Cardiac fibroblast (primary cell): ENCODE results near the gene CTPS2.

Source experiments
- DNase-seq, 2 donors: peaks; one replicate each; pipeline versions ENCODE4 v3.0.0 to v3.0.0-alpha.2; 2010; ENCODE audit warnings: low read depth in 2 of 2
- H3K4me3 ChIP-seq, 2 donors: replicated peaks in 1 of 2; 1 replicate in 1 of 2; 2 replicates in 1 of 2; pipeline ENCODE4 v1.5.1; 2011; ENCODE audit warnings: low read depth in 2 of 2, low read length in 2 of 2, mild to moderate bottlenecking in 2 of 2, moderate library complexity in 1 of 2
- TF ChIP-seq, protein P1 (sequence below): IDR thresholded peaks from one replicate; pipeline ENCODE4 v1.5.1; 2011; ENCODE audit warnings: low read depth, mild to moderate bottlenecking, low read length, inconsistent platforms

Gene CTPS2

DNA sequence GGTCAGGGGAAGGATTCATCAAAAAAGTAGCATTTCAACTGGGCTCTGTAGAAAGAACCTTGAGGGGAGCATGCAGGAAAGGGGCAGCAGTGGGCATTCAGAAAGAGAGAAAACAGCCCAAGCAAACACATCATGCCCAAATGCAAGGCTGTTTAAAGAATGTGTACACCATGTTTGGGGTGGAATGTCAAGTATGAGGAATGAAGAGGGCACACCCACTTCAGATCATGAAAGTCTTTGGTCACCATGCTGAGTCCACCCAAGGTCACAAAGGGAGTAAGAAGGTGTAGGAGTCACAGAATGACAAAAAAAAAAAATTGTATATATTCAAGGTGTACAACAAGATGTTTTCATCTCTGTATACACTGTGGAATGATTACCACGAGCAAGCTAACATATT, 53.1 kb downstream of the CTPS2 start:
- no peak for DNase-seq
- TF ChIP-seq, protein P1, sequence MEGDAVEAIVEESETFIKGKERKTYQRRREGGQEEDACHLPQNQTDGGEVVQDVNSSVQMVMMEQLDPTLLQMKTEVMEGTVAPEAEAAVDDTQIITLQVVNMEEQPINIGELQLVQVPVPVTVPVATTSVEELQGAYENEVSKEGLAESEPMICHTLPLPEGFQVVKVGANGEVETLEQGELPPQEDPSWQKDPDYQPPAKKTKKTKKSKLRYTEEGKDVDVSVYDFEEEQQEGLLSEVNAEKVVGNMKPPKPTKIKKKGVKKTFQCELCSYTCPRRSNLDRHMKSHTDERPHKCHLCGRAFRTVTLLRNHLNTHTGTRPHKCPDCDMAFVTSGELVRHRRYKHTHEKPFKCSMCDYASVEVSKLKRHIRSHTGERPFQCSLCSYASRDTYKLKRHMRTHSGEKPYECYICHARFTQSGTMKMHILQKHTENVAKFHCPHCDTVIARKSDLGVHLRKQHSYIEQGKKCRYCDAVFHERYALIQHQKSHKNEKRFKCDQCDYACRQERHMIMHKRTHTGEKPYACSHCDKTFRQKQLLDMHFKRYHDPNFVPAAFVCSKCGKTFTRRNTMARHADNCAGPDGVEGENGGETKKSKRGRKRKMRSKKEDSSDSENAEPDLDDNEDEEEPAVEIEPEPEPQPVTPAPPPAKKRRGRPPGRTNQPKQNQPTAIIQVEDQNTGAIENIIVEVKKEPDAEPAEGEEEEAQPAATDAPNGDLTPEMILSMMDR, result no peak
- no peak overlapping the region for H3K4me3 ChIP-seq

DNA sequence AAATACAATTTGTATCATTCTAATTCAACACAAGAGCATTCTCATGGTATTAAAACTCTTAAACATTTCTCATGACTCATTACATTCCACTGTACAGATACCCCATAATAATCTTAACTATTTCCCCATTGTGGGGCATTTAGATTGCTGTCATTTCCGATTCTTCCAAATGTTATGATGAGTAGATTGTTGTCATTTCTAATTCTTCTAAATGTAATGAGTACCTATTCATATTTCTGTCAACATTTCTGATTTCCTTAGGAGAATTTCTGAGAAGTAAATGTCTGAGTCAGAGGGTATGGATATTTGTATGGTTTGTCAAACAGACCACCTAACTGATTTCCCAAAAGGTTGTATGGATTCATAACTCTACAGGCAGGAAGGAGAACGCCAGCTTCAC, 54.2 kb downstream of the CTPS2 start:
- TF ChIP-seq, protein P1, result no peak
- DNase-seq, result peak in 1 of 2 donors; percentile 81
- no peak overlapping the region for H3K4me3 ChIP-seq

DNA sequence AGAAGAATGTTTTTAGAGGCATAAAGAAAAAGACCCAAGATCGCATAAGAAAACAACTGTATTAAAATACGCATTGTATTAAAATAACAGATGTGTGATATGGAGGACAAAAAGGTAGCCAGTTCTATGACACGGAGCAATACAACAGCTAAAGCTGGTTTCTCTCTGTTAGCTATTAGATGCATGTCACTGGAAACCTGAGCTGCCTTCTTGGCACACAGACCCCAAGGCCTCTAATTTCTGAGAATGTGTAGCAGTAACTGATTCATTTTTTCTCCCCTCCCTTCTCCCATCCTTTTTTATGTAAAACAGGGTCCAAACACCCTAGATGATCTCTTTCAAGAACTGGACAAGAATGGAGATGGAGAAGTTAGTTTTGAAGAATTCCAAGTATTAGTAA, 58.4 kb downstream of the CTPS2 start:
- no peak overlapping the region for H3K4me3 ChIP-seq
- DNase-seq, result no peak
- TF ChIP-seq, protein P1, result no peak

DNA sequence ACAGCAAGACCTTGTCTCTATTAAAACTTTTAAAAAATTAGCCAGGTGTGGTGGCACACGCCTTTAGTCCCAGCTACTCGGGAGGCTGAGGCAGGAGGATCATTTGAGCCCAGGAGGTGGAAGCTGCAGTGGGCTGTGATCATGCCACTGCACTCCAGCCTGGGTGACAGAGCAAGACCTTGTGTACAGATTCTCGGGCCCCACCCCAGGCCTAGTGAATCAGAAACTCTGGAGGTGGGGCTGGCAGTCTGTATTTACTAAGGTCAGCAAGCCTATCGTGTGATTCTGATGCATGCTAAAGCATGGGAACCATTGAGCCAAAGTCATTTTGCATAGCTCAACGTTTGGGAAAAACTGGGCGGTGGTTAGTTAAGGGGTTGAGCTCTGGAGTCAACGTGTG, 59.0 kb downstream of the CTPS2 start:
- peak in 1 of 2 donors; percentile 28 for DNase-seq
- no peak overlapping the region for H3K4me3 ChIP-seq
- TF ChIP-seq, protein P1, result no peak

DNA sequence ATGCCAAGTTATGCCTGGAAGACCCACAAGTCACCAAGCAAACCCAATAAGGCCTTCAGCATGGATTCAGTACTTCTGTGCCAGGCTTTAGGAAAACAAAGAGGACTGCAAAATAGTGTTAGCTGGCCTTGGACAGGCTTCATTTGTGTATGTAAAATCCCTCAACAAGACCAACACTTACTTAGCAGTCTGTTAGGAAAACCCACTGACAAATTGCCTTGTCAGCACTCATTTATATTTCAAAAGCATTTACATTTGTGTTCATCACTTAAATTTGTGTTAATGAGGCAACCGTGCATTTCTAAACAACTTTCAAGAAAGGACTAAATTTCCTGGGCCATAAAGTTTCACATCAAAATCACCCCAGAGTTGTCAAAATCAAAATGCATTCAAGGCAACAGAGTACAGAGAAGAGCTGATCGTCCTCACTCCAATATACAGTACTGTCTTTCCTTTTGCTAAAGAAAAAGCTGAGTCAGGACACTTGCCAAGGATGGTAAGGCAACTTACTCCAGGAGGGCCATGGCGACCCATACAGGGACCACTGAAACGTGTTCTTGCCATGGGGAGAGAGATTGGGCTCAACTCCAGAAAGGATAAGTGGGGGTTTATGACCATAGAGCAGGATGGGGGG, 61.0 kb downstream of the CTPS2 start:
- TF ChIP-seq, protein P1, result no peak
- H3K4me3 ChIP-seq, result no peak overlapping the region
- DNase-seq, result no peak

DNA sequence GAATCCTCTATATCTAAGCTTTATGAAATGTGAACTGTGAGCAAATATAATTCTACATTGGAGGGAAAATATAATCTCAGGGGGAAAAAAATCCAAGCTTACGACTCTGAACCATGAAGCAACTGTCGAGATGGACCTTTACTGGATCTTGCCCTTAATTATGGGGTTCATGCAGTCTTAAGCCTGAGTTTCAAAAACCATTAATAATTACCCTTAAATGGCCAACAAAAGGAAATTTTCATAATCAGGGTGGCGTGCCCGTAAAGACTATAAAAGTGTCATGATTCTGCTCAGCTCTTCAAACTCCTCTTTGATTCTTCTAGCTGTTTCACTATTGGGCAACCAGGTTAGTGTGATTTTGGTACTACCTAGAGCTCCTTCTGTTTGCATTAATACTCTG, 62.6 kb downstream of the CTPS2 start, which contains the start of gene S100G:
Gene S100G (plus strand): TSS at position 301 of the 400 bp plus-strand sequence. CDS start 849 bp downstream, outside the sequence.
- TF ChIP-seq, protein P1, result no peak
- H3K4me3 ChIP-seq, result no peak within 1 kb of the TSS
- no peak for DNase-seq
